ENCODE results near the gene OPN1MW2.
"Not testable (repeated sequence)": the region's sequence is repeated elsewhere in the genome, so short reads cannot be mapped to it uniquely, and the experiment has no call there.

OPN1MW2 gene

GRCh38 chrX:154258711-154259110 is 39.2 kb downstream of the OPN1MW2 start:
- FAIRE-seq; DNase-seq (ENCODE audit: insufficient read length, low spot score): not testable (repeated sequence)

DNA sequence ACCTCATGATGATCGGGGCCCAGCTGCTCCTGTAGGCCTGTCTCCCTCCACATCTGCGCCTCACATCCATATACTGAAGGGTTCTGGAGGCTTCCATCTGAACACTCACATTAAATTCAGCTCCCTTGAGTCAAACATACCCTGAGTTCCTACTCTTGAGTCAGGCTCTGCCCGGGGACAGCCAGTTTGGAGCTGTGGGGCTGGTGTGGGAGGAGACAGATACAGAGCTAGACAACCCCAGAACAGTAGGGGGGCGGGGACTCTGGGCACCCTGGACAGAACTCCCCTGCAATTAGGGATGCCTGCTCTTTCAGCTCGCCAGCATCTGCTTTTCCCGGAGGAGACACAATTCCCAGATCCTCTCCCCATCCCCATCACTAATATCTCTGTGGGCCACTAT is 43.5 kb downstream of the OPN1MW2 start:
- DNase-seq (ENCODE audit: insufficient read length, low spot score); FAIRE-seq: not testable (repeated sequence)

DNA sequence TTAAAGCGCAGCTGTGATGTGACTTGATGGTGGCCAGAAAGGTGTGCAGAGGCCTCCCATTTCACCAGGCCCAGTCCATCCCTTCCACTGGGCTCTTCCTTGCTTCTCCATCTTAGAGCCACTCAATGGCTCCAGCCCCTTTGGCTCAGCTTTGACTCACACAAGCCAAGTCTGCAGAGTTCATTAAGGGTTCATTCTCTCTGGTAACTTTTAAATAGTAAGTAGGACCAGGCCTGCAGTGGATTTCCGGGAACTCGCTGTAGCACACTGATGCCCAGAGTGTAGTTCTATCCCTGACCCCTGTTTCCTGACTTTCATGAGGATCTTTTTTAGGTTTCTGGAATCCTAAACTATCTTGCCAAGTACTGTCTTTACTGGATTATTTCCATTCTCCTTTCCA is 49.7 kb downstream of the OPN1MW2 start:
- FAIRE-seq = not testable (repeated sequence)

More for the DNA sequence above, 49.7 kb downstream of the OPN1MW2 start:
- DNase-seq (ENCODE audit: insufficient read length, low spot score) = not testable (repeated sequence)
